HG03108 (cell line): Measurements from ENCODE around the gene CKB.

Experiments used
- ATAC-seq: cut with Tn5 transposase; IDR thresholded peaks from one replicate; pipeline ENCODE4 v1.9.1; 2021; ENCODE audit warnings: moderate library complexity; ENCODE audit not compliant: unreplicated experiment

Gene CKB

GRCh38 chr14:103522649-103523574, at the start of gene CKB:
CKB (minus strand) TSS chr14:103522830; CDS start chr14:103522493, 337 bp downstream.
- ATAC-seq = no peak

DNA sequence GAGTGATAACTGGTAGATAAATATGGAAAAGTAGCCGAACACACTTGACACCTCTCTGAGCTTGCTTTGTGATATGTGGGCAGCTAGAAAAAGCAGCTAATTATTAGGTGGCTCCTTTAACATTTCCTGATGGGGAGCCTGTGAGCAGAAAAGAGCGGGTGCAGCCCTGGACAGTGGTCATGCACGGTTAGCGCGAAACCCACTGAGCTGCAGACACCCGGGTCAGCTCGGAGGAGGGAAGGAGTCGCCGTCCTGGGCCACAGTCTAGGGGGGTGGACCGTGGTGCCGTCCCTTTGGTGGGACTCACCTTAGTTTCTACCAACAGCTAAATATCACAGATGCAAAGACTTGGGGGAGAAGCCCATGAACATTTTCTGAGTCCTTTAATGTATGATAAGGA, 46.8 kb upstream of the CKB start:
- no peak for ATAC-seq

GRCh38 chr14:103568952-103569351, 46.3 kb upstream of the CKB start:
- ATAC-seq = no peak

- ATAC-seq = no peak
Observed at GRCh38 chr14:103563844-103564505, 41.3 kb upstream of the CKB start.

DNA sequence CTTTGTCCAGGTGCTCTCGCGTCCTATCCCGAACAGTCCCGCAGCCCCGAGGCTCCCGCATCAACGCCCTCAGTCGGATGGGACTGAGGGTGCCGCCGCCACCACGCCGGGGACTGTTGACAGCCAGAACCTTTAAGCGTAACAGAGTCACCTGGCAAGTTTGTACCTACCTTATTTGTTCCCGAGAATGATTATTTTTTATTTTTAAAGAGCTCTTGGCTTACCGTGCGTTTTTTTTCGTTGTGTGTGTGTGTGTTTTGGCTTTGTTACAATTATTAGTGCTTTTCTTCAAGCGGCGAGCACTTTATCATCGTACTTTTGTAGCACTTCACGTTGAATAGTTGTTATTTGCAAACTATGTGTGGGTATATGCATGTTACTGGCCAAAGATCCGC, 40.6 kb upstream of the CKB start:
- no peak for ATAC-seq

DNA sequence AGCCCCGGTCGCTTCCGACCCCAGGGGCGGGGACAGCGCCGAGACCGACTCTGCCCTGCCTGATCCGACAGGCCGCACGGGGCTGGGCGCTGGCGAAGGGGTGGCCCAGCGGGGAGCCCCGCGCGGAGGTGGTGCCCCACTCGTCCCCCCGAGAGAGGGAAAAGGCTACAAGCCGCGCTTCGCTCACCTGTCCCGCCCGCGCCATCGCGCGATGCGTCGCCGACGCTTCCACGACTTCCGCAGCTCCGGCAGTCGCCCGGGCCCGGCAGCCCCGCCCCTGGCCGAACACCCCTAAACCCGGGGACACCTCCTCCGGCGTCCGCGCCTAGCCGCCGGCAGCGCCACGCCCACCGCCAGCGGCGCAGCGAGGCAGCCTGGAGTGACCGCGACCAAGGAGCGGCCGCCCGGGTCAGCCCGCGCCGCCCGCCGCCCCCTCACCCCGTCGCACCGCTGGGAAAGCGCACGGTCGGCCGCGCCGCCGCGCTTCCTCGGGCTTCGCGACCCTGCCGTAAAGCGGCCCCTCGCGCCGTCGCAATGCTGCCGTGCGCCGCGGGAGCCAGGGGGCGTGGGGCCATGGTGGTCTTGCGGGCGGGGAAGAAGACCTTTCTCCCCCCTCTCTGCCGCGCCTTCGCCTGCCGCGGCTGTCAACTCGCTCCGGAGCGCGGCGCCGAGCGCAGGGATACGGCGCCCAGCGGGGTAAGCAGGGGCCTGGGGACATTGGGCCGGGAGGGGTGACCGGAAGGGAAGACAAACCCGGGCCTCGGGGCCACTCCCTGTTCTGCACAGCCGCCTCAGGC, 40.0 kb upstream of the CKB start, which contains the start of the genes BAG5 and COA8:
BAG5 (minus strand) TSS at position 229 of the 797 bp plus-strand sequence. CDS start 1,493 bp downstream, outside the sequence.
COA8 (plus strand) TSS at position 532 of the 797 bp plus-strand sequence; CDS start at position 574, 42 bp downstream.
- ATAC-seq = peak; percentile 81

DNA sequence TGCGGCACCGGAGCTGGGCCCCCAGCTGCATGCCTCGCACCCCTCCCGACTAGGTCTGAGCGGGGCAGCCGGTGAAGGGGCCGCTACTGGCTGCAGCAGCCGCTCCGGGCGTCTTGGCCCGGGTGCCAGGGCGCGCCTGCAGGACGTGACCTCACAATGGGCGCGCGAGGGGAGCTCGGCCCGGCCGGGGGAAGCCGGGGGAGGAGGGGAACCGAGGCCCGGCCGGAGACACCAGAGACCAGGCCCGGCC, 39.5 kb upstream of the CKB start:
- peak; percentile 21 for ATAC-seq

DNA sequence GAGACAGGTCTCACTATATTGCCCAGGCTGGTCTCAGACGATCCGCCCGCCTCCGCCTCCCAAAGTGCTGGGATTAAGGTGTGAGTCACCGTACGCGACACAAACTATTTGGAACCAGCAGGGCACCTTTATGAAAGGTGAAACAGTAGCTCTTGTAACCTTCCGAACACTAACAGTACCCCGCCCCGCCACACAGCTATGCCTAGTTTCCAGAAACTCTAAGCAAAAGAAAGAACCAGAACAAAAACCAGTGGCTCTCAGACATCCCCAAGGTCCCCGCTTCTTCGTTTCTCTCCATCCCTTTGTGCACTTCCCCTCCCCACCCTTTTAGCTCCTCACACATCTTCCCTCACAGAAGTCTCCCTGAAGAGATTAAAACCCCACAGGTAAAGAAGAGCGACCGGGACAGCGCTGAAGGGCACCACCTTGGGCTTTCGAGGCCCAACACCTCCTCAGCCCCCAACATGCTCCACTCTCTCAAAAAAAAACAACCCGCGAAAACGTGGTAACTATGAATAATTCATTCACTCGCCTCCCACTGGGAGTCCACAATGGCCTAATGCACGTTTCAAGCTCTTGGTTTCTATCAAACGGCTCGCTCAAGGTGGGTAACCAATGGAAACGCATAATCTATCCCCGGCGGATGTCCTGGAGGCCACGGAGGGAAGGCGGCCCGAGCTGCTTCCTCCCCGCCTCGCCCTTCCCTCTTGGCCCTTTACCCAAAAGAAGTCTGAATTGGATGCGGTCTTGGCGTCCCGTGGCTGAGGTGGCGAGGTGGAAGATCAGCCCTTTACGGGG, 39.0 kb upstream of the CKB start:
- ATAC-seq = peak; percentile 11

- no peak for ATAC-seq
Observed at GRCh38 chr14:103560691-103561090, 38.1 kb upstream of the CKB start.

- ATAC-seq = no peak
Observed at GRCh38 chr14:103559766-103560165, 37.1 kb upstream of the CKB start.

GRCh38 chr14:103558071-103558882, 35.6 kb upstream of the CKB start:
- no peak for ATAC-seq

- no peak for ATAC-seq
Observed at GRCh38 chr14:103556946-103557758, 34.5 kb upstream of the CKB start.

DNA sequence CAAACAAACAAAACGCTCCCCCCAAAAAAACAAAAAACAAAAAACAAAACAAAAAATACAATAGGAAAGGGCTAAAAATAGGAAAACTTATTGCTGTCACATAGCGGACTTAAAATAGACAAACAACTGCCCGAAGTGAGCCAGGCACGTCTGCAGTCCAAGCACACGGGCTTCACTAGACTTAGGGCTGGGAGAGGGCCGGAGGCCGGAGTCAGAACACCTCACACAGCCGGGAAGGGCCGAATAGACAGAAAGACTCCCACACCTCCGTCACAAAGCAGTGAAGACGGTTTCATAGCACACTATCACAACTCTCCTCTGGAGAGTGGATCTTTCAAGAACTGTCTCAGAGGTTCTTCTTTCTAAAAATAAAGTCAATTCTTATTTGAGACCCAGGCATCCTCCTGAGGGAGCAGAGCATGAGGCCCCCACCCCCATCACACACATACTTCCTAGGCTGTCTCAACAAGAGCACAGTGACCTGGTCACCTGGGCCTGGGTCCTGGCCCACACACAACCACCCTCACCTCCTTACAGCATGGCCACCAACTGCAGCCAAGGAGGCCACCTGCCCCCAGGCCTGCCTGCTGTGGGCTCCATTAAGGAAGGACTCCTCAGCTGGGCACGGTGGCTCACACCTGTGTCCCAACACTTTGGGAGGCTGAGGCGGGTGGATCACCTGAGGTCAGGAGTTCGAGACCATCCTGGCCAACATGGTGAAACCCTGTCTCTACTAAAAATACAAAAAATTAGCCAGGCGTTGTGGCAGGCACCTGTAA, 33.1 kb upstream of the CKB start:
- no peak for ATAC-seq

GRCh38 chr14:103552846-103553210, 30.2 kb upstream of the CKB start:
- no peak for ATAC-seq

DNA sequence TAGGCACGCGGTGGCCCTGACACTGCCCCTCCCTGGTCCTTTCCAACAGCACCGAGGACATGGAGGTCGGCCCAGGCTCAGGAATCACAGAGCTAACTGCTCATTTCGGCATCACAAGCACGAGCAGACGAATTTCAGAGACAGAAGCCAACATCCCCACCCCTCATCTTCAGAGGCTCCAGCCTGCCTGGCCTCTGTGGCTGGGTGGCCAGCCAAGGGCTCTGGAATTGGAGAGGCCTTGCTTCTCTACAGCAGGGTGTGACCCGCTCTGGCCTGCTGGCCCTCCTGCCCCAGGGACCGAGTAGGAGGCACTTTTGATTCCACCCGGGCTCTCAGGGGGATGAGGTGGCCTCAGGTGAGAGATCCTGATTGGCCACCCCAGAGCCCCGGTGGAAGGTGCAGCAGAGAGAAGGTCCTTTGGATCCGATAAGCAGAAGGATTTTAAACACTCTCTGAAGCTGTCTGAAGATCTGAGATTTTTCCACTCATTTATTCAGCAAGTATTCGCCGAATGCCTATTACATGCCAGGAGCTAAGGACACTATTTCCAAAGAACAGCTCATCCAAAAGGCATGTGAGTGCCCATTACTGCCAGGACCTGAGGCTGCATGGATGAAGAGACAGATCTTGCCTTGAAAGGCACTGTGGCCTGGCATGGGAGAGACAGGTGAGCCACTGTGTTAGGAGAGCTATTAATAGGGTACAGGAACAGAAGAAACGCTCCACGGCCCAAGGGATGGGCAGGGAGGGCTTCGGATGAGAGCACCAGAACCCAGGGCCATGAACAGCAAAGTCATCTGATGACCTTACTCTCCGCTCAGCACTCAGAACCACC, 29.6 kb upstream of the CKB start:
- ATAC-seq = no peak

DNA sequence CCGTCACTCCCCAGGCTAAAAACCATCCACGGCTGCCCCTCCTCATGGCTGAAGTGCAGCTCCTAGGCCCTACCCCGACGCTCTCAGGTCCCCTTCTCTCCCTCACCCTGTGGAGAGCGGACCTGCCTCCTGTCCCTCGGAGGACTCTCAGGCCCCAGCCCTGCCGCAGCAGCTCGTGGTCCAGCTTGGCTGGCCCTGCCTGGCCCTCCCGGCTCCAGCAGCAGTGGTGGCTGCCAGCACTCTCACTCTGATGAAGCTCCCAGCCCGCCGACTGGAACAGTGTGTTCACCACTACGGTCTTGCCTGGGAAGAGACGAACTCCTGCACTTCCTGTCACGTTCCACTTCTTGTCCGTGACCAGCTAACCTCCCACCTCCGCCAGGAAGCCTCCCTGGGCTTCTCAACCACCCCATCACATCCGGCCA, 28.7 kb upstream of the CKB start:
- no peak for ATAC-seq
